ENCODE results near the gene BRSK1. TPM values are rescaled to one million over a fixed set of nuclear protein-coding genes. Genes with fewer than 3 reads are reported as not detected.

Gene BRSK1

GRCh38 chr19:55354698-55355212, 71.0 kb downstream of the BRSK1 start, which contains the start of gene COX6B2:
Gene COX6B2, minus strand, starts transcription at chr19:55354719. Its CDS starts 198 bp downstream, at chr19:55354521.
- Histone ChIP-seq H3K4me2 (ENCODE audit: low read length) (peak within 1 kb of the TSS; percentile 89), H3K9me3 (replicated peaks; ENCODE audit: low read length) (no peaks in the 10 kb centered on the region), H3K36me3 (ENCODE audit: insufficient read depth, low read length) (no peaks in the 10 kb centered on the region), H3K9ac (ENCODE audit: low read depth, low read length) (peak within 1 kb of the TSS; percentile 45), H3K27me3 (ENCODE audit: control insufficient read depth, insufficient read depth, low read length) (peaks cover 65% of the 10 kb centered on the region), H3K4me1 (ENCODE audit: control insufficient read depth, insufficient read depth, low read length) (peaks cover 5% of the 10 kb centered on the region), H3K4me3 (ENCODE audit: low read length) (peak within 1 kb of the TSS; percentile 68)

- H3K9ac ChIP-seq (ENCODE audit: low read depth, low read length) = no peak overlapping the region
- peaks cover 5% of the 10 kb centered on the region for H3K4me1 ChIP-seq (ENCODE audit: control insufficient read depth, insufficient read depth, low read length)
- peaks cover 65% of the 10 kb centered on the region for H3K27me3 ChIP-seq (ENCODE audit: control insufficient read depth, insufficient read depth, low read length)
- H3K9me3 ChIP-seq (replicated peaks; ENCODE audit: low read length) = no peaks in the 10 kb centered on the region
- H3K4me3 ChIP-seq (ENCODE audit: low read length) = no peak overlapping the region
- H3K36me3 ChIP-seq (ENCODE audit: insufficient read depth, low read length) = no peaks in the 10 kb centered on the region
- H3K4me2 ChIP-seq (ENCODE audit: low read length) = no peak overlapping the region
These were observed 71.5 kb downstream of the BRSK1 start for GRCh38 chr19:55355213-55355821.

DNA sequence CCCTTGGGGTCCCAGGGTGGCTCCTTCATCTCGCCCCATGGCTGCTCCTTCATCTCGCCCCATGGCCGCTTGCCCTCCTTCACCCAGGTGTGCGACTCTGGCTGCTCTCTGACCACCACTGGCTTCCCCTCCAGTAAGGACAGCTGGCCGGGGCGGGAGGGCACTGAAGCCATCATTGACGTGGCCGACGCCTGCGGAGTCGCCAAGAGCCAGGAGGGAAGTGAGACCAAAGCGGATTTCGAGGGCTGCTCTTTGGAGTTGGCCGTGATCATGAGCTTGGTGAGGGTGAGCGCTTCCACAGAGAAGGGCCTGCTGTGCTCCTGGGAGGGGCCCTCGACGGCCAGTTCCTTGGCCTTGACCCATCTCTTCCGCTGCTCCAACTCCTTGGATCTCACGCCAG, 74.7 kb downstream of the BRSK1 start:
- Histone ChIP-seq H3K27me3 (ENCODE audit: control insufficient read depth, insufficient read depth, low read length) (peaks cover 38% of the 10 kb centered on the region), H3K36me3 (ENCODE audit: insufficient read depth, low read length) (no peaks in the 10 kb centered on the region), H3K9ac (ENCODE audit: low read depth, low read length) (no peak overlapping the region), H3K4me3 (ENCODE audit: low read length) (no peak overlapping the region), H3K4me2 (ENCODE audit: low read length) (no peak overlapping the region), H3K4me1 (ENCODE audit: control insufficient read depth, insufficient read depth, low read length) (peaks cover 3% of the 10 kb centered on the region), H3K9me3 (replicated peaks; ENCODE audit: low read length) (no peaks in the 10 kb centered on the region)

DNA sequence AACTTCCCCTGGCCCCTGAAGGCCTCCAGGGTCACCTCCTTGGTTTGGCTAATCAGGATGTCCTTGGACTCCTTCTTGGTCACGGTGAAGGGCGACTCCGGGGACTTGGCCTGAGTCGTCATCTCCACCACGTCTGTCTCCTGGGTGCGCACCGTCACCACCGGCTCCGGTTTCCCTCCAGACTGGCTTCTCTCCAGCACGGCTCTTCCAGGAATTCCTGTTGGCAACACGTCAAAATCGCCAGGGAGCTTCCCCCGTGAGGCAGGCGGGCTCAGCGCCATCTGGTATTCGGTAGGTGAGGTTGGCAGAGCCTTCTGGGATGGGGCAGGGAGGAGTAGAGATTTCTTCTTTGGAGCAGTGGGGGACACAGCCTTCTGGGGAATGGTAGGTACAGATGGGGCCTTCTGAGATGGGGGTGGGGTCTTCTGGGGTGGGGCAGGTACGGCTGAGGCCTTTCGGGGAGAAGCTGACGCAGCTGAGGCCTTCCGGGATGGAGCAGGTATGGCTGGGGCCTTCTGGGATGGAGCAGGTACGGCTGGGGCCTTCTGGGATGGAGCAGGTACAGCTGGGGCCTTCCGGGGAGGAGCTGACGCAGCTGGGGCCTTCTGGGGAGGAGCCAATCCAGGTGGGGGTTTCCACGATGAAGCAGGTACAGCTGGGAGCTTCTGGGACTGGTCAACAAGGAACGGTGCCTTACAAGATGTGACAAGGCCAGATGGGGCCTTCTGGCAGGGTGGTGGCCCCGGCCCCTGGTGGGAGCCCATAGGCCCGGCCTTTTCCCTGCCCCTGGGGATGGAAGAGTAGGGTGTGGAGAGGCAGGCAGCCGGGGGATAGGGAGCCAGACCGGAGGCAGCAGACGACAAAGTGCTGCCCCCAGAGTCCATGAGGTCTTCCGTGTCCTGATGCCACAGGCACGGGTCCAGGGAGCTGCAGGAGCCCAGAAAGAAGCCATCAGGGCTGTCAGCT, 75.4 kb downstream of the BRSK1 start:
- Histone ChIP-seq H3K27me3 (ENCODE audit: control insufficient read depth, insufficient read depth, low read length) (peaks cover 34% of the 10 kb centered on the region), H3K9ac (ENCODE audit: low read depth, low read length) (no peak overlapping the region), H3K4me1 (ENCODE audit: control insufficient read depth, insufficient read depth, low read length) (peaks cover 3% of the 10 kb centered on the region), H3K36me3 (ENCODE audit: insufficient read depth, low read length) (no peaks in the 10 kb centered on the region), H3K9me3 (replicated peaks; ENCODE audit: low read length) (no peaks in the 10 kb centered on the region), H3K4me3 (ENCODE audit: low read length) (no peak overlapping the region), H3K4me2 (ENCODE audit: low read length) (no peak overlapping the region)

DNA sequence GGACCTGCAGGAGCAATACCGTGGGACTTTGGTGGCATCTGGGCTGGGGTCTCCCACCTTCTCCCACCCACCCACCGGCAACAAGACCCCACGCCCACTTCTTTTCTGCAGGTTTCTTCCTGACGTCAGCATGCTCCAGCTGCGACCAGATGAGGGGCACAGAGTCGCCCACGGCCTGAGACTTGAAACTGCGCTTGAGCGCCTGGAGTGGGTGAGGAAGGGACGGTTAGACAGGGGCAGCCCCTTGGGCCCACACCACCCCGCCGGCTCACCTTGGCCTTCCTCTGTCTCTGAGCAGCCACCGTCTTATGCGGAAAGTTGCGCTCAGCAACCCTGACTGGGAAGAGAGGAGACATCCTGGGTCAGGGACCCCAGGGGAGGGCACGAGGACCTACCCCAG, 77.1 kb downstream of the BRSK1 start:
- H3K9me3 ChIP-seq (replicated peaks; ENCODE audit: low read length) = no peaks in the 10 kb centered on the region
- H3K27me3 ChIP-seq (ENCODE audit: control insufficient read depth, insufficient read depth, low read length) = peaks cover 24% of the 10 kb centered on the region
- H3K4me3 ChIP-seq (ENCODE audit: low read length) = no peak overlapping the region
- H3K4me2 ChIP-seq (ENCODE audit: low read length) = no peak overlapping the region
- no peak overlapping the region for H3K9ac ChIP-seq (ENCODE audit: low read depth, low read length)
- no peaks in the 10 kb centered on the region for H3K36me3 ChIP-seq (ENCODE audit: insufficient read depth, low read length)
- peaks cover 7% of the 10 kb centered on the region for H3K4me1 ChIP-seq (ENCODE audit: control insufficient read depth, insufficient read depth, low read length)

Small RNAs within 50 kb of the gene (small RNA-seq; reads per million reads assigned to genes)
- gene MIR6802 (not detected), gene MIR6803 (not detected)
